ENCODE measurements around the gene ST7.

Gene ST7

DNA sequence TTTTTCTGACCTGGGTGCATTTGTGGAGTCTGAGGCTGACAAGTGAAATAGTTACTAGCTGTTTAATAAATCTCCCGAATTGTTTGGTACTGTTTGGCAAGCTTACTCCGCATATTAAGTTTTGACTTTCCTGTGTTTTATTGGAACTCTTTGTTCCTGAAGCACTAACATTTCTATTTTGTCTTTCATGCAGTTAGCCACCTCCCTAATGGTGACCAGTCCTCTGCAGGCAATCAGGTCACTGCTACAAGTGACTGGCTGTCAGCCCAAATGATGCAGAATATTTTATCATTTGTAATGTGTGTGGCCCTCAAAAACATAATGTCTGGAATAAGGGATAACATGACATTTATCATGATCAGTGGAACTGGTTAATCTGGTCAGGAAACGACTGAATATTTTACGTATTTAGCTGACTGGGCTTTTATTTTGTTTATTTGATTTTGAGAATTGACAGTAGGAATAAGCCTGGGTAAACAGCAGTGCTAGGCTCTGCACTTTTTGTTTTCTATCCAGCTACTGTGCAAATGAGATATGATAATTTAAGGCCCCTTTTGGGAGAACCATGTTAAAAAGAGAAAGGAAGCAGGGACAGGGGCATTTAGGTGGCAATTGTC is 82.9 kb downstream of the ST7 start:
- Mint-ChIP-seq H3K9me3 (no peaks in the 10 kb centered on the region), H3K27ac (no peak overlapping the region), H3K4me3 (no peak overlapping the region), H3K4me1 (peaks cover 4% of the 10 kb centered on the region), H3K27me3 (no peaks in the 10 kb centered on the region), H3K36me3 (ENCODE audit: low read depth) (no peaks in the 10 kb centered on the region)
- DNase-seq = no peak
- ATAC-seq = no peak

DNA sequence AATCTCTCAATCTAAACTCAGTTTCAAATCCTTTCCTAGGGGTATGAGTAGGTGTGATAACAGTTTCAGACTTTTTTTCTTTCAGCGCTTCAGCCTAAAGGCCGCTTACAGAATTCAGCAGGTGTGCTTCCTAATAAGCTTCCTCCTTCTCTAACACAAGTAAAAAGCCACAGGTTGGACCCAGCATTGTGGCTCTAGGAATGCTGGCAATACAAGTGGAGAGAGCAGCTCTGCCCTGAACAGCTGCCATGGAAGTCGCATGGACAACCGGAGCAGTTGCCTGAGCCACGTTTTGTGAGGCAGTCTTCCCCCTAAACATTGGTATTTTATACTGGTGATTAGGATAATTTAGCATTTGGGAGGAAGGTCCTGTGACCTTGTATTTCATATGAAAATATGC is 83.5 kb downstream of the ST7 start:
- no peak for ATAC-seq
- Mint-ChIP-seq H3K9me3 (no peaks in the 10 kb centered on the region), H3K4me3 (no peak overlapping the region), H3K27ac (no peak overlapping the region), H3K36me3 (ENCODE audit: low read depth) (no peaks in the 10 kb centered on the region), H3K27me3 (no peaks in the 10 kb centered on the region), H3K4me1 (peaks cover 9% of the 10 kb centered on the region)
- no peak for DNase-seq

DNA sequence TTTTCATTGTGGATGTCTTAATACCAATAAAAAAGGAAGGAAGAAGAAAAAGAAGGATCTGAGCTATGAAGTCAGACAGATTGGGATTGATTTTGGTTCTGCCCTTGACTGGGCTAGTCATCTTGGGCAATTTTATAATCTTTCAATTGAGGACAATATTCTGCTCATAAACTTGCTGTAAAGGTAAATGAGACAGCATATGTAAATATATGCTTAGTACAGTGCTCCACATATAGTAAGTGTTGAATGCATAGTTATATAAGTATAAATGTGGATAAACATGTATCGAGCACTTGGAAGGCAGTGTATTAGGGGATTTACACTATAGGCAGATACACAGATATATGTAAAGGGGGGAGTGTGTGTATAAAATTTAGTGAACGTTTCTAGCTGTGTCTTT is 85.1 kb downstream of the ST7 start:
- ATAC-seq (no peak), DNase-seq (no peak)
- Mint-ChIP-seq H3K27me3 (no peaks in the 10 kb centered on the region), H3K4me1 (peaks cover 17% of the 10 kb centered on the region), H3K36me3 (ENCODE audit: low read depth) (no peaks in the 10 kb centered on the region), H3K9me3 (no peaks in the 10 kb centered on the region), H3K4me3 (no peak overlapping the region), H3K27ac (no peak overlapping the region)

DNA sequence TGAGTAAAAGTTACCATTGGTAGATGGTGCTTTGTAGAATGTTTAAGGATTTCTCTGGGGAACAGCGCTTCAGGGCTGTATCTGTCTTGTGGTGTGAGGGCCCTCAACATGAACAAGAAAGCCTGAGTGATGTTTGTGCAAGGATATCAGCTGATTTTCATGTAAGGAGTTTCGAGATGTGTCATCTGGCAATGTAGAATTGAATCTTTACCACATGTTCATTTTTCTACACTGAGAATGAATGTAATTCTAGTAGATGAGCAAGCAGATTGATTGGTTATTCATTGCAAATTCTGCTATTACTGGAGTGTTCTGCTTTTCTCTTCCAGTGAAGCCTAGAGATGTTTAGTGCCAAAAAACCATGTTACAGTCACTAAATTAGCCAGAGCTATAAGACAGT is 87.7 kb downstream of the ST7 start:
- Mint-ChIP-seq H3K9me3 (no peaks in the 10 kb centered on the region), H3K36me3 (ENCODE audit: low read depth) (no peaks in the 10 kb centered on the region), H3K27ac (no peak overlapping the region), H3K4me1 (peaks cover 17% of the 10 kb centered on the region), H3K27me3 (no peaks in the 10 kb centered on the region), H3K4me3 (no peak overlapping the region)
- DNase-seq (no peak), ATAC-seq (peak; percentile 46)

DNA sequence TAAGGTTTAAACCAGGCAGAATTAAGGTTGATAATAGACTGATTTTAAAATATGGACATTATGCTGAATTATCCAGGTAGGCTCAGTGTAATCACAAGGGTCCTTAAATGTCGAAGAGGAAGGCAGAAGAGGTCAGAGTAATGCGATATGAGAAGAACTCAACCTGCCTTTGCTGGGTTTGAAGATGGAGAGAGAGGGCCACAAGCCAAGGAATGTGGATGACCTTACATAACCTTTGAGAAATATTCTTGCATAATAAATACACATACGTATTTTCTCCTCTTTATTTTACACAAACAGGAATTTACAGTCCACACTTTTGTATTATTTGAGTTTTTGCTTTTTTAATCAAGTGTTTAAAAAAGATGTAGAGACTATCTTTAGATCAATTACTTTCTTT is 88.5 kb downstream of the ST7 start:
- Mint-ChIP-seq H3K9me3 (no peaks in the 10 kb centered on the region), H3K36me3 (ENCODE audit: low read depth) (no peaks in the 10 kb centered on the region), H3K27ac (no peak overlapping the region), H3K4me3 (no peak overlapping the region), H3K4me1 (peaks cover 17% of the 10 kb centered on the region), H3K27me3 (no peaks in the 10 kb centered on the region)
- DNase-seq (no peak), ATAC-seq (no peak)

DNA sequence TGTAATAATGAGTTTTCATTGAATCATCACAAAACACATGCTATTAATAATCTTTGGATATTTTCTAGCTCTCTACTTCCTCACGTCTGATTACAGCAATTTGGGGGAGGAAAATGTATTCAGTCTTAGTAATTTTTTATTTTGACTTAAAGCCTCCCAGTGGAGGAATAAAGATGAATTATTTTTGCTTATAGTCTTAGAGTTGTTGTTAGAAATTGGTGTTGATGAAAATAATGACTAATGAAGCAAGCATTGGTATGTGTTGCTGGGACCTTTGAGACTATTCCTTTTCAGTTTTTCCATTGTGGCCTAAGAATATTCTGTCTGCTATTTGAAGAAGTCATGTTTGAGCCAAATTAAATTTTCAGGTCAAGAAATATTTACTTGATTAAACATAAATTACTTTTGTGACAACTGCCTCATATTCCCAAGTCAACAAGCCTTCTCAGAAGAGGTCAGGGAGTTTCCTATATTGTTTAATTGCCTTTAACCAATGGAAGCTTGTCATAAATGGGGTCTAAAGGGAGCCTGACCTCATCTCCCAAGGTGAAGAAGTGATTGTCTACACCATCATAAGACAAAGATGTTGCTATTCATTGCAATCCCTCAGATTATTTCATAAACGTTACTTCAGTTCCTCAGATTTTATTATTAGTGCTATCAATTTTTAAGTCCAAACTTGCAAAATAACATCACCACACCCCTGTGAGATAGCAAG is 90.0 kb downstream of the ST7 start:
- no peak for ATAC-seq
- Mint-ChIP-seq H3K9me3 (no peaks in the 10 kb centered on the region), H3K27ac (no peak overlapping the region), H3K27me3 (no peaks in the 10 kb centered on the region), H3K4me1 (peaks cover 21% of the 10 kb centered on the region), H3K4me3 (no peak overlapping the region), H3K36me3 (ENCODE audit: low read depth) (no peaks in the 10 kb centered on the region)
- DNase-seq = no peak

DNA sequence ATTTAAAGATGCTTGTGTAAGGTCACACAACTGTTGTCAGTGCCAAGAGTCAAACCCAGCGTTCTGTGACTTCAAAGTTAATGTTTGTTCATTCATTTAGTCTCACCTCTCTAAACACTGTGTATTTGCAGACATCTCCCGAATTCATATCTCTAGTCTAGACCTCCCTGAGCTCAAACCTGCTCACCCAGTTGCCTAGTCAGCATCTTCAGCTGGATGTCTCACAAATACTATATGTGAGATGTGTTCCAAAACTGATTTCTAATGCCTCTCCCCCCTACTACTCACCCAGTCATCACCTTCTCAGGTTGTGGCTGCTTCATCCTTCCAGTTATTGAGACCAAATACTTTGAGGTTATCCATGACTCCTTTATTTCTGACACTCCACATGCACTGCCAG is 91.4 kb downstream of the ST7 start:
- no peak for ATAC-seq
- no peaks in the 10 kb centered on the region for H3K9me3 Mint-ChIP-seq

DNA sequence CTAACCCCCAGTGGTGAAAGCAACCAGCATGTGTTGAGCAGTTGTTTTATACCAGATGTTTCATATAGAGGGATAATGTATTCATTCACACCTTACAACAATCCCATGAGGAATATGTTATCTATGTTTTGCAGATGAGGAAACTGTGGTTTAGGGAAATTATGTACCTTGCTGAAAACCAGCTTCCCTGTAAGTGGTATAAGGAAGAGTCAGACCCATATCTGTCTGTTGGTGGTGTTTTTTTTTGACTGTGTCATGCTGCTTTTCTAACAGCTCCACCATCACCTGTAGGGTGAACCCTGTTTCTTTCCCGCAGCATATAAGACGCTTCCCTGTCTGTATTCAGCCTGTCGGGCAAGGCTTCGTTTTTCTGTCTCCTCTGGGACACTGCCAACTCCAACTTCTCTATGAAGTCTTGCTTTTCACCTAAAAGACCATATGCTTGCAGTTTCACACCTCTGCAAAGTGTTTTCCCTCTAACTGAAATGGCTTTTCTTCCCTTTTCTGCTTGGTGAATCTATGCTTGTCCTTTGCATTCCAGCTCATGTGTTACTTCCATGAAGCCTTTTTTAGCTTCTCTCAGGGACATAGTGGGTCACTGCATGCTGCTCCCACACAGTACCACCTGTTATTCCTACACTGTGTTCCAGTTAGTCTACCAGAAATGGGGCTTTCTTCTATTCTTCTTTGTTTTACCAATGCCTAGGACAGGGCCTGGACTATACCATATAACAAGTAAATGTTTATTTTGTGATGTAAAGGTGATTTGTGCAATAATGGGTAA is 92.8 kb downstream of the ST7 start:
- H3K27me3 Mint-ChIP-seq = no peaks in the 10 kb centered on the region
- no peak for DNase-seq
- no peak overlapping the region for H3K4me3 Mint-ChIP-seq
- H3K4me1 Mint-ChIP-seq = peaks cover 35% of the 10 kb centered on the region
- H3K9me3 Mint-ChIP-seq = no peaks in the 10 kb centered on the region
- no peak for ATAC-seq
- H3K27ac Mint-ChIP-seq = no peak overlapping the region
- H3K36me3 Mint-ChIP-seq (ENCODE audit: low read depth) = no peaks in the 10 kb centered on the region

More for the DNA sequence above, 91.4 kb downstream of the ST7 start:
- H3K27me3 Mint-ChIP-seq = no peaks in the 10 kb centered on the region
- H3K36me3 Mint-ChIP-seq (ENCODE audit: low read depth) = no peaks in the 10 kb centered on the region
- DNase-seq = no peak
- H3K27ac Mint-ChIP-seq = no peak overlapping the region
- no peak overlapping the region for H3K4me3 Mint-ChIP-seq
- H3K4me1 Mint-ChIP-seq = peaks cover 35% of the 10 kb centered on the region

DNA sequence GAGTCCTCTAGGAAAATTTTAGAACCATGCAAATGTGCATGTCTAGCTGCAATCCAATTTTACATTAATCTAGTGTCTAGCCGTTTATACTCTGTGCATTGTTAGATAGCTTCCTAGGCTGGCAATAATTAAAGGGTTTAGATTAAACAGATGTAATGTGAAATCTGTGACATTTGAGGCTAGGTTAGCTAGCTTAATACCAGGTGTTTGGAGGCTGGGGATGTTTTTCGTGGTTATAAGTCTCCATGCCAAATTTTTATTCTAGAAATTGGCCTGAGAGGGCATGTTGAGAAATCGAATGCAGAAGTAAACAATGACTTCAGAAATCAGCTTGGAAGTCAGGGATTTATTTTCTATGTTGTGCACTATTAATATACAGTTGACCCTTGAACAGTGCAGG is 94.2 kb downstream of the ST7 start:
- Mint-ChIP-seq H3K4me3 (no peak overlapping the region), H3K36me3 (ENCODE audit: low read depth) (no peaks in the 10 kb centered on the region), H3K27ac (no peak overlapping the region), H3K27me3 (no peaks in the 10 kb centered on the region), H3K4me1 (peaks cover 30% of the 10 kb centered on the region), H3K9me3 (peaks cover 5% of the 10 kb centered on the region)
- no peak for DNase-seq
- no peak for ATAC-seq

DNA sequence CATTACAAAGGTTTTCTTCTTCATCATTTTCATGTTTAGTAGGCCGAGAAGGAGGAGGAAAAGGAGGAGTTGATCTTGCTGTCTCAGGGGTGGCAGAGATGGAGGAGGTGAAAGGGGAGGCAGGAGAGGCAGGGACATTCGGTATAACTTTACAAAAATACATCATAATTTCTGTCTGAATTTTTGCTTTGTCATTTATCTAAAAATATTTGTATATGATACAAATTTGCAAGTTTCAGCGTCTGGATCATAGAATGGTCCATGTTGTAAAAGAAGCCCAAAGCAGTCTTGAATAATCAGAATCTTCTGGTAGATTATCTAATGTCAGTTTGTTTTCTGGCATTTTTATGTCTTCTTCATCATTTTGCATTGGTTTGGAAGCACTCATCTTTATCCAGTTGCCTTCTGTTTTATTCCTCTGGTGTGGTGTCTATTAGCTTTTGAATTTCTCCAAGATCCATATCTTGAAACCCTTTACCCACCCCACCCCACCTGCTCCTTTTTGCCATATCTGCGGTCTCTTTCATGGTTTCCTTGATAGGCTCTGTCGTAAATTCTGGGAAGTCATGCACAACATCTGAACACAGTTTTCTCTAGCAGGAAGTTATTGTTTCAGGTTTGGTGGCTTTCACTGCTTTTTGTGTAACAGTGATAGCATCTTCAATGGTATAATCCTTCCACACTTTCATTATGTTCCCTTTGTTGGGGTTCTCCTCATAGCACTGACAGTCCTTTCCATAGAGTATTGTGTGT is 95.0 kb downstream of the ST7 start:
- Mint-ChIP-seq H3K9me3 (peaks cover 5% of the 10 kb centered on the region), H3K27ac (no peak overlapping the region), H3K36me3 (ENCODE audit: low read depth) (no peaks in the 10 kb centered on the region), H3K27me3 (no peaks in the 10 kb centered on the region), H3K4me1 (peaks cover 28% of the 10 kb centered on the region), H3K4me3 (no peak overlapping the region)
- ATAC-seq (no peak), DNase-seq (no peak)

DNA sequence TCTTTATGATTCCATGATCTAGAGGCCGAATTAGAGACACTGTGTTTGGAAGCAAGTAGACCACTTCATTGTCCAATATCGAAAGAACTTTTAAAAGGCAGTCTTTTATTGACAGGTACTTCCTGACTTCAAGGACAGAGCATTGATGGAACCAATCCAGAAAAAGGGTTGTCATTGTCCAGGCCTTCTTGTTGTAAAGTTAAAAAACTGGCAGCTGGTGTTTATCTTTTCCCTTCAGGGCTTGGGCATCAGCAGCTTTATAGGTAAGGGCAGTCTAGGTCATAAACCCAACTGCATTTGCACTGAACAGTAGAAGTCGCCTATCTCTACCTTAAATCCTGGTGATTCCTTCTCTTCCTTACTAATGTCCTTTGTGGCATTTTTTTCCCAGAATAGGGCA is 95.6 kb downstream of the ST7 start:
- peaks cover 5% of the 10 kb centered on the region for H3K9me3 Mint-ChIP-seq
- no peaks in the 10 kb centered on the region for H3K27me3 Mint-ChIP-seq
- DNase-seq = no peak
- ATAC-seq = no peak
- no peaks in the 10 kb centered on the region for H3K36me3 Mint-ChIP-seq (ENCODE audit: low read depth)
- no peak overlapping the region for H3K27ac Mint-ChIP-seq
- H3K4me3 Mint-ChIP-seq = no peak overlapping the region
- peaks cover 28% of the 10 kb centered on the region for H3K4me1 Mint-ChIP-seq

DNA sequence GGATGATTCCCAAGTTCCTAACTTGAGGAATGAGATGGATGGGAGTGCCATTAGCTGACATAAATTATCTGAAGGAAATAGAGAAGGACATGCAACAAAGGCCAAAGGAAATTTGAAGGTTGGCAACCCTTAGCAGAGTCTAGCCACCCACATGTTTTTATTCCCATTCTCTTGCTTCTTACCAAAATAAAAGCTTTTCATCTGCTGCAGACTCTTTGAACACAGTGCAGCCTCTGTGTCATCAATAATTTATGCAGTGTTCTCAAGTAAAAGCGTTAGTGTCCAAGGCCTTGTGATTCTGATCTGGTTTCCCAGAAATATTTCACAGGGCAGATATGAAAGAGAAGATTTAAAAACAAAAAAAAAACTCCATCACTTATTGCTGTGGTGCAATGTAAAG is 98.5 kb downstream of the ST7 start:
- H3K27ac Mint-ChIP-seq = no peak overlapping the region

DNA sequence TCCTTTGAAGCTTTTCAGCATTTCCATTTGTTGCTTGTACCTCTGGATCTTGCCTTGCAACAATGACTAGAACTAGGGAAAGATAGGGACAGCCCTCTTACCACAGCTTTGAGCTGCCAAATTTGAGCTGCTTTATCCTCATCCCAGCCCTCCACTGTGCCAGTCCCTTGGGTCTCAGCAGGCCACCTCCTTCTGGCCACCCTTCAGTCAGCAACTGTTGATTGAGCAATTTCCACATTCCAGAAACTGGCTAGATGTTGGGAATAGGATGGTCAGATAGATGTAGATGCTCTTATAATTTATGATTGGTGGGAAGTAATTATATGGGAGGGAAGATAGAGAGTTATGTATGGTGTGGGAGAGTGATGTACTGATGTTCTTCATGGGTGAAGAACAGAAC is 100.1 kb downstream of the ST7 start:
- Mint-ChIP-seq H3K4me1 (peaks cover 22% of the 10 kb centered on the region), H3K36me3 (ENCODE audit: low read depth) (no peaks in the 10 kb centered on the region), H3K27ac (no peak overlapping the region), H3K9me3 (peaks cover 5% of the 10 kb centered on the region), H3K4me3 (no peak overlapping the region), H3K27me3 (no peaks in the 10 kb centered on the region)
- no peak for DNase-seq
- ATAC-seq = no peak

More for the DNA sequence above, 98.5 kb downstream of the ST7 start:
- H3K27me3 Mint-ChIP-seq = no peaks in the 10 kb centered on the region
- peaks cover 5% of the 10 kb centered on the region for H3K9me3 Mint-ChIP-seq
- no peak for ATAC-seq
- H3K36me3 Mint-ChIP-seq (ENCODE audit: low read depth) = no peaks in the 10 kb centered on the region
- no peak for DNase-seq
- H3K4me3 Mint-ChIP-seq = no peak overlapping the region
- H3K4me1 Mint-ChIP-seq = peaks cover 28% of the 10 kb centered on the region

DNA sequence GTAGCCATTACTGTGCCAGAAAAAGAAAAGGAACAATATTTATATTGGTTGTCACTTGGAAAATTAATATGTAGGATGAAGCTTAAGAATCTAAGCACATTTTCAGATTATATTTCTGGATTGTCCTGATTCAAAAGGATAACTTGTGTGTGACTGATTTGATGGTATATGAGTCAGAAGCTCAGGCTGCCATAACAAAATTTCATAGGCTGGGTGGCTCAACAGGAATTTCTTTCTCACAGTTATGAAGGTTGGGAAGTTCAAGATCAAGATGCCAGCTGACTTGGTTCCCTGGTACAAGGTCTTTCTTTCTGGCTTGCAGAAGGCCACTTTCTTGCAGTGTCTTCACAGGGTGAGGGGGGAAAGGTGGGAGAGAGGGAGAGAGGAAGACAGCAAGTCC is 108.5 kb downstream of the ST7 start:
- no peak overlapping the region for H3K27ac Mint-ChIP-seq
- no peaks in the 10 kb centered on the region for H3K27me3 Mint-ChIP-seq
- ATAC-seq (no peak), DNase-seq (no peak)
- H3K36me3 Mint-ChIP-seq (ENCODE audit: low read depth) = no peaks in the 10 kb centered on the region
- no peak overlapping the region for H3K4me3 Mint-ChIP-seq
- no peaks in the 10 kb centered on the region for H3K9me3 Mint-ChIP-seq
- peaks cover 1% of the 10 kb centered on the region for H3K4me1 Mint-ChIP-seq
